Globus pallidus (tissue), 1 donor: ENCODE data around the gene FAM107A.
A peak's percentile ranks its signal among the peaks of the same experiment; 100 is the strongest.

Experiments
- DNase-seq: peaks from one replicate; pipeline ENCODE4 v3.0.0-alpha.2; 2015; ENCODE audit warnings: low spot score

Gene FAM107A

DNA sequence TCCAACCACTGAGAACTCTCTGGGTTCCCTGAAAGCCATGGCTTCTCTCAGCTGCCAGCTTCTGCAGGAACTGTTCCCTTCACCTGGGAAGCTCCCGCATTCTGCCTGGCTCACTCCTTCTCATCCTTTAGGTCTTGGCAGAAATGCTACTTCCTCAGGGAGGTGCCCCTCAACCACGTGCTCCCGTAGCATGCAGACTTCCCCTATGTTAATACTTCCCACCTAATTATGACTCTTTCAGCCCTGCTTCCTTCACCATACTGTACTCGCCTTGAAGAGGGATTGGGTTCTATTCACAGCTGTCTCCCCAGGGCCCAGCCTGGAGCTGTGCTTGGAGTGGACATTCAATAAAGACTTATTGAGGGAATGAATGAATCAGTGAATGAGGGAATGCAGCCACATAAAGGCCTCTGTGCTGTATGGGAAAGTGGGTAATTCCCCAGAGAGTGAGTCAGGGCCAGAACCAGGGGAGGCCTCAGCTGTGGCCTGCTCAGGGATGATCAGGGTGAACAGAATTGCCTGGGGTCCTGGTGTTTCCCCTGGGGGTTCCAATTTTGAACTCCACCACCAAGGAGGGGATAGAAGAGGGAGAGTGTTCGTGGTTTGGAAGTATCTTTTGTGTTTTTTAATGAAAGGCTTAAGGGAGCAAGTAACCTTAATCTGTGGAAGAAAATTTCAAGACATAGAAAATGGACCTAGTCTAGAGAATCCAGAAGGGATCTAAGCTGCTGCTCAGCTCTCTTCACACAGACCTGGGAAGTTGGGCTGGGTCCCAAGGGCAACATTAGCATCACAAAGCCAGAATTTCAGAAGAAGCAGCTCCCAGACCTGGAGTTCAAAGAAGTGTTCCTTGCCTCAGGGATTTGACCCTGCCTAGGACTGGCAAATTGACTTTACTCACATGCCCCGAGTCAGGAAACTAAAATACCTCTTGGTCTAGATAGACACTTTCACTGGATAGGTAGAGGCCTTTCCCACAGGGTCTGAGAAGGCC is 14.6 kb upstream of the FAM107A start:
- DNase-seq, result no peak

DNA sequence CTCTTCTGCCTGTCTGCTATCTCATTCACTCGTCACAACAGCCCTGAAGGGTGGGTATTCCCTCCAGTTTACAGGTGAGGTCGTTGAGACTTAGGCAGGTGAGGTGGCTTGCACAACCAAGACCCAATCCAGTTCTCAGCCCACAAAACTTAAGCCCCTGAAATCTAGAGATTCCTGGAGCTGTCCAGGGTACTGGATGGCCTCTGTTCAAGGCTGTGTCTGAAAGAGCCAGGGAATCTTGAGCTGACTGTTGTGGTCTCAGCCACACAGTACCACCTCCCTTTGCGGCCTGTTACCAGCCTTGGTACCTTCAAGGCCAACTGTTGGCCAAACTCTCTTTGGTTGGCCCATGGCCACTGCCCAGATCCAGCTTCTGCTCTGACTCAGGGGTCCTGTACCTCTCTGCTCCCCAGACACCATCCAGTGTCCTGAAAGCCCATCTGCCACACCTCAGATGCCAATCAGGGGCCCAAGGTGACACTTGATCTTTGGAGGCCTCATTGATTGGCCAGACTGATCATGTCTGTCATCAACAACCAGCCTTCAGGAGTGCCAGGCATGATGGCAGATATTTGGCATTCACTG is 10.9 kb upstream of the FAM107A start:
- DNase-seq, result no peak

DNA sequence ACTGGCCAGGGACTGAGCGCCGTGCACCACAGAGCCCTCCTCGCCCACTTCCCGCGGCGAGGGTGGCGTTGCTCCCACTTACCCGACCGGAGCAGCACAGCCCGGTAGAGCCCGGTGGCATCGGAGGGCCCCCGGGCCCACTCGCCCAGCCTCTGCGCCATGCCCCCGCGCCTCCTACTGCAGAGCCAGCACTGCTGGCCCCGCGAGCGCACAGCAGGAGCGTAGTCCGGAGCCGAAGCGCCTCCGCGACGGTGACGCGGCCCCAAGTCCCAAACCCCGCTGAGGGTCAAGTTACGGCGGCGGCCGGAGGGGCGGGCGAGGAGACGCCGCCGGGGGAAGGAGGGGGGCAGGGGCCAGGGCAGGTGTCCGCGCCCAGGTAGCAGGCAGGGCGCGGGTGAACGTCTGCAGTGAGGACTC is 9.6 kb upstream of the FAM107A start:
- DNase-seq, result no peak

- DNase-seq, result no peak
Observed at GRCh38 chr3:58585994-58586393, 8.8 kb upstream of the FAM107A start.

- DNase-seq, result peak; percentile 72
Observed at GRCh38 chr3:58585005-58585786, 8.0 kb upstream of the FAM107A start.

GRCh38 chr3:58584690-58585004 is 7.5 kb upstream of the FAM107A start:
- DNase-seq, result no peak

- DNase-seq, result peak; percentile 60
Observed at GRCh38 chr3:58581328-58582091, 4.3 kb upstream of the FAM107A start.

DNA sequence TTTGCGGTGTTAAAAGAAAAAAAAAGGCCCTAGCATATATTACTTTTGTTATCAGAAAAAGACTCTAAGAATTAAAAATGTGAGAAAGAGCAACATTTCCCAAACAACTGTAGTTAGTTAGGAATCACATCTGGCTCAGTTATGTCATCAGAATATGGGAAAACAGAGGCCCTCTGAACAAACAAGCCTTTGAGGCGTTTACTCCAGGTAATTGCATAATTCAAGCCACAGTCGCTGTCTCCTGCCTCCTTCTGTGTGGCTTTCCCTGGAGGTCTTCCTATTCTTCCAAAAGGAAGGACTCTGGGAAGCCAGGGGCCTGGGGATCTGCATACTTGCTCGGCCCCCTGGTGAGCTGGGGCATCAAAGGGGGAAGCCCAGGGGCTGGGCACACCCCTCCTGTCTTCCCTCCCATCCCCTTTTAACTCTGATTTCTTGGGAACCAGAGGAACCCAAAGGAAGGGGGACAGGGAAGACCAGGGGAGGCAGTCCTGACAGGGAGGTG is 3.7 kb upstream of the FAM107A start:
- no peak for DNase-seq

GRCh38 chr3:58578873-58579272 is 1.7 kb upstream of the FAM107A start:
- no peak for DNase-seq

- DNase-seq, result no peak
Observed at GRCh38 chr3:58576716-58577115, 475 bp downstream of the FAM107A start.

DNA sequence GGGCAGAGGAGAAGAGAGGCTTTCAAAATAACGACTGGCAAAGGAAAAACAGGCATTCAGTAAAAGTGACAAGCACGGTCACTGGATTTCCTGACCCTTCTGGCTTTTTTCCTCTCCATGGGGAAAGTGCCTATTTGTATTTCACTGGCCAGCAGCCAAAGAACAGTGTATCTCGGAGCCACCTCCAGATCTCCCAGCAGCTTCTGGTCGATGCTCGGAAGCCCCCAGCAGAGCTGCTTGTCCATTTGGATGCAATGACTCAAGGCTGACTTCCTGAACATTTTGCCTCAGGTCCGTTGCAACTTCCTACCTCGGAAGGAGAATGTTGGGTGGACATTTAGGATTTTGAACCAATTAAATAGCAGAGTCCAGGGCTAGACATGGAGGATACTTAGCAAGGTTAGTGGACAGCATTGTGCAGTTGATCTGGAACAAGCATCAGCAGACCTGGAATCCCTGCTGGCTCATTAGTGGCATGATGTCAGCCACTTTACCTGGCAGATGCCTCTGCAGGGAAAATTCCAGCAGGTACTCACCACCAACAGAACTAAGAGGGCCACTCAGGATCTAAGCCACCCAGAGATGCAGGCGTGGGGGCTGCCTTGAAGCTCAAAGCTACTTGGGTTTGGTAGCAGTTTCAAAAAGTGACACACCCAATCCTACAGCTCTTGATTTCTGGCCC is 1.1 kb downstream of the FAM107A start:
- no peak for DNase-seq

DNA sequence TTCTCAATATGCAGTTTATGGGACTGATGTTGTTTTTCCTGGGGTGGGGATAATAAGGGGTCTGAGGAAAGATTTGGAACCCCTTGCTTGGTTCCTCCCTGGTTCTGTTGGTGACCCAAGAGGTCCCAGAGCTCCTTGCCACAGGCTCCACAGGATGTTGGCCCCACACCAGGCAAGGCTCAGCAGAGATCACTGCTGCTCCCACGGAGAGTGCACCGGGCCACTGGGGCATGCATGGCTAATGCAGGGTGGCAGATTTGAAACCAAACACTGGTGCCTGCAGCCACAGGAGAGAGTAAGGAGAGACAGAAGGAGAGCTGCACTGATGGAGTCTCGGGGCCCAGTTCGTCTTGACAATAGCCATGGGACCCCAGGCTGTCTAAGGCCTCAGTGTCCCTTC is 2.5 kb downstream of the FAM107A start:
- DNase-seq, result no peak

DNA sequence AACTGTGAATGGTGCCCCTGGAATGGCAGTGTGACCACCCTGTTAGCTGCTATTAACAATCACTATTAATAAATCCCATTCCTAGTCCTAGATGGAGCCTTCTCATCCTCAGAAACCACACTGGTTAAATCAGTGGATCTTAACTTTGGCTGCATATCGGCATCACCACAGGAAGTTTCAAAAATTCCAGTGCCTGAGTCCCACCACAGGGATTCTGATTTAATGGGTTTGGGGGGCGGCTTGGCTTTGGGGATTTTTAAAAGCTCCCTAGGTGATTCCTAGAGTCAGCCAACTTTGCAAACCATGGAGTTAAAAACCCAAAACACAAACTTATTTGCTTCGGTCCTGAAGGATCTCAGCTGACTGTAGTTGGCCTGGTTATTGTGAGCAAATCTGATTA is 3.1 kb downstream of the FAM107A start:
- DNase-seq, result no peak

DNA sequence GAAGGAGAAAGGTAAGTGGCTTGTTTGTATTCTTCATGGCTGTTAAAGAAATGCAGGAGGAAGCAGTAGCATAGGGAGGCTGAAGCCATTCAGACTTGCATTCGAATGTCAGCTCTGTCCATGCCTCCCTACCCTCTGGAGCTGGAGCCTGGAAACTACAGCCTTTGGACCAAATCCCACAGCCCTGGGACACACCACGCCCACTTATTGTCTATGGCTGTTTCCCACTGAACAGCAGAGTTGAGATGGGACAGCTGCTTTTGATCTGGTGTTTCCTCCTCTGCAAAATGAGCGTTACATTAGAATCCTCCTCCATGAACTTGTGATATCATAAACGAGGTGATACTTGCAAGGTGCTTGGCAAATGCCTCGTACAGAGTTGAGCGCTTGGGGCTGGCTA is 3.6 kb downstream of the FAM107A start:
- DNase-seq, result no peak

DNA sequence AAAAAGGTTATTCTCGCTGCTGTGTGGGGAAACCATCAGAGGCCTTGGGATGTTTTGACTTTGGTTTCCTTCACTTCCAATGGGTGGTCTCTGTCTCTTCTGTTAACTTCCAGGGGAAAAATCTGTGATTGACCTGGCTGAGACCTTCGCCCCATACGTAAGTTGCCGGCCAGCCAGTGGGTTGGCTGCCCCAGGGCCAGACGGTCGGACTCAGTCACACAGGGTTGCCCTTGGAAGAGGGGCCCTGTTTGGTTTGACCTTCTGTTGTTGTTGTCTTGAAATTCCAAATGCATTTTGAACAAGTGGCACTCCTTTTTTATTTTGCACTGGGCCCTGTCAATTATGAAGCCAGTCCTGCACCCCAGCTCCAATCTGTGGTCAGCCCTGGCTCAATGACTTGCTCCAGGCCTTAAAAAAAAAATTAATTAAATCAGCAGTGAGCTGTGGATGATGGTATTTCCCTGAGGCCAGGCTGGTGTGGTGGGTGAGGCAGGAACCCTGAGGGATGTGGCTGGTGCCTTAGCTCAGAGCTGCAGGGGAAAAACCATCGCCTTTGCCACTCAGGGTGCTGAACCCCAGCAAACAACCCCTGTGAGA is 4.5 kb downstream of the FAM107A start:
- no peak for DNase-seq

GRCh38 chr3:58572013-58572633 is 5.1 kb downstream of the FAM107A start:
- DNase-seq, result no peak

DNA sequence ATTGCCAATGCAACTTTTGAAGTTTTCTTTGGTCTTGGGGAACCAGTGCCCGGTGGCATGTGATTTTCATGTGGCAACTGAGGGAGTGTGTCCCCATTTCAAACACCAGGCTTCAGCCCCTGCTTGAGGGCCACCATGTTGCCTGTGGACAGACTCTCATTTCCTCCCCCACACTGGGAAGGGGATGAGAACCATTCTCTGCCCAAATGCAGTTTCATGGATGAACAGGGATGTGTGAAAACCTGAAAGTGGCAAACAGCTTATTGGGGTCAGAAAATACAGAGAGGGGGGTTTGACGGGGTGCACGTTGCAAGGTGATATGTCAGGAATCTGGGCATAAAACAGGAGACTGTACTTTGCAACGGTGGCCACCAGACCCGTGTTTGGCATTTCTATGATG is 6.3 kb downstream of the FAM107A start:
- DNase-seq, result no peak

- no peak for DNase-seq
Observed at GRCh38 chr3:58569287-58570001, 7.7 kb downstream of the FAM107A start.

DNA sequence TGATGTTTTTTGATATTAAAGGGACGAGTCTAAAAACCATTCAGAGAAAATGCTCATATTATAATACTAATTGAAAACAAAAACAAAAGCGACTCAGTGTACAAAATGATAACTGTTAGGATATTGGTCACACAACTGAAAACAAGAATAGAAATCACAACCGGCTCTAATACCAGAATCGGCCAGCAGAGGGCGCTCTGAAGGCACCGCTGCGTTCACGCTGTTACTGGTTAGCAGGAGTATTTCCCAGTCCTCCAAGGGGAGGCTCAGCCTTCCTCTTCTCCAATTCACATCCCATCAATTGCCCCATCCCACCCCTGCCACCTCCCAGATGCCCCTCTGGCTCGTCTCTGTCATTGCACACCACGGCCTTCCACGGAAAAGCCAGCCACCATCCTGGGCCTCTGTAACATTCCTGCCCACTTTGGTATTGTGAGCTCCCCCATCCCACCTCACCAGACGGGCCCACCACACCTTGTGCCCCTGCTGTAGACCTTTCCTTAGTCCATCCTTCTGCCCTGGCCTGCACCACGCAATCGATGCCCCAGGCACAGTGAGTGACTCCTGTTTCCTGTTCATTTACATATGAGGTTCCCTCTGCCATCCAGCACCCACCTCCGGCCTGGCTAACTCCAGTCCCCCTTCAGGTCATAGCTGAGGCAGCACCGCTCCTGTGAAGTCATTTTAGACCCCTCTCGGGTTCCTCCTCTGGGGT is 8.5 kb downstream of the FAM107A start:
- DNase-seq, result peak; percentile 63
